ENCODE data around the gene LZTR1.

DNA sequence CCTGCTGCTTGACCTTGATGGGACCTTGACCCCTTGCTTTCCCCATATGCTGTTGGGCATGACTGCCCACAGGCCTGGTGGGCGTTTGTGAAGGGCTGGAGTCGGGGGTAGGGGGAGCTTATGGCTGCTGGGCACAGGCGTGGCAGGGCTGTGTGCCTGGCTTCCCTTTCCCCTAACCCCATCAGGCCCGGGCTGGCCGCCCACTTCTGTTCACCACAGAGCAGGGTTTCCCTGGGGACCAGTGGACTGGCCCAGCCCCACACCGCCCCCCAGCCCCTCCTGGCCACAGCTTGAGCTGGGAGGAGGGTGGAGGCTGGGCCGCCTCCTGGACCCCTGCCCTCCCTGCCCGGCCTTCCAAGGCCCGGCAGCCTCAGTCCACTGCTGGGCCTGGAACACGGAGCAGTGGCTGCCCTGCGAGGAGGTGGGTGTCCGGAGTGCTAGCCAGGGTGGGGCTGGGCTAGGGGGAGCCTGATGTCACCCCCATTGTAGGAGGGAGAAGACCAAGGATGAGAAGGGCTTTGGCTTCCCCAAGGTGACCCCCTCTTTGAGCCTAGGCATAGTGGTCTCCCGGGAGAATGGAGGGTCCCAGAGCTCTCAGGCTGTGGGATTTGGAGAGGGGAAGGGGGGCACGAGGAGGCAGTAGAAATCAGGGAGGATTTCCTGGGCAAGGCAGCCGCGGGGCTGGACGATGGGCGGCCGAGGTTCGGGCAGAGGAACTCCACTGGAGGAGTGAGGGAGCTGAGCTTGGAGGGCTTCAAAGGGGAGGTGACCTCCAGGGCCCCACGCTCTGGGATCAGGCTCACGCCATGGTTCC is 15.0 kb upstream of the LZTR1 start, which contains the start of gene AIFM3:
- TF ChIP-seq, protein P1, sequence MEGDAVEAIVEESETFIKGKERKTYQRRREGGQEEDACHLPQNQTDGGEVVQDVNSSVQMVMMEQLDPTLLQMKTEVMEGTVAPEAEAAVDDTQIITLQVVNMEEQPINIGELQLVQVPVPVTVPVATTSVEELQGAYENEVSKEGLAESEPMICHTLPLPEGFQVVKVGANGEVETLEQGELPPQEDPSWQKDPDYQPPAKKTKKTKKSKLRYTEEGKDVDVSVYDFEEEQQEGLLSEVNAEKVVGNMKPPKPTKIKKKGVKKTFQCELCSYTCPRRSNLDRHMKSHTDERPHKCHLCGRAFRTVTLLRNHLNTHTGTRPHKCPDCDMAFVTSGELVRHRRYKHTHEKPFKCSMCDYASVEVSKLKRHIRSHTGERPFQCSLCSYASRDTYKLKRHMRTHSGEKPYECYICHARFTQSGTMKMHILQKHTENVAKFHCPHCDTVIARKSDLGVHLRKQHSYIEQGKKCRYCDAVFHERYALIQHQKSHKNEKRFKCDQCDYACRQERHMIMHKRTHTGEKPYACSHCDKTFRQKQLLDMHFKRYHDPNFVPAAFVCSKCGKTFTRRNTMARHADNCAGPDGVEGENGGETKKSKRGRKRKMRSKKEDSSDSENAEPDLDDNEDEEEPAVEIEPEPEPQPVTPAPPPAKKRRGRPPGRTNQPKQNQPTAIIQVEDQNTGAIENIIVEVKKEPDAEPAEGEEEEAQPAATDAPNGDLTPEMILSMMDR (IDR thresholded peaks at IDR 0.05) = no peak
- TF ChIP-seq ESRRA (IDR thresholded peaks at IDR 0.05; ENCODE audit: borderline replicate concordance, low read length) (no peak), RAD21 (conservative IDR thresholded peaks at IDR 0.05 in 1 of 2, IDR thresholded peaks at IDR 0.05 in 1 of 2) (no peak), PHF8 (IDR thresholded peaks at IDR 0.05; ENCODE audit: borderline replicate concordance, low read depth) (no peak), NFE2L2 (conservative IDR thresholded peaks at IDR 0.05; ENCODE audit: low read length) (no peak), RFX5 (IDR thresholded peaks at IDR 0.05) (no peak), POLR2A (IDR thresholded peaks at IDR 0.05; ENCODE audit: low read length) (no peak), REST (IDR thresholded peaks at IDR 0.05) (no peak), JUN (IDR thresholded peaks at IDR 0.05) (no peak), RCOR1 (IDR thresholded peaks at IDR 0.05; ENCODE audit: low read depth, low read length) (no peak), HDAC2 (IDR thresholded peaks at IDR 0.05) (no peak)
- TF ChIP-seq, protein P2, sequence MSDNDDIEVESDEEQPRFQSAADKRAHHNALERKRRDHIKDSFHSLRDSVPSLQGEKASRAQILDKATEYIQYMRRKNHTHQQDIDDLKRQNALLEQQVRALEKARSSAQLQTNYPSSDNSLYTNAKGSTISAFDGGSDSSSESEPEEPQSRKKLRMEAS (IDR thresholded peaks at IDR 0.05) = no peak

All from A549 (cell line).